K562 (cell line): ENCODE results near the gene ILF2. TPM values are rescaled to one million over a fixed set of nuclear protein-coding genes. Genes with fewer than 3 reads are reported as not detected.
A peak's percentile ranks its signal among the peaks of the same experiment; 100 is the strongest.

Source experiments
- ATAC-seq: fragments of 200-7000 bp; cut with Tn5 transposase; 3 replicates; pipeline ENCODE4 v1.9.1; 2020; ENCODE audit warnings: moderate library complexity
- BruUV-seq: library from RNA; stranded (reverse); fragments of 400-500 nt; replicated peaks from 2 replicates; lab custom pipeline; 2021; lab: Mats Ljungman, UMichigan
- CTCF ChIA-PET: fragments of 300-600 bp; formaldehyde crosslinking; extraction: SDS; loops from one replicate; lab custom pipeline; 2021; ENCODE audit warnings: low intra/inter-chr PET ratio; lab: Yijun Ruan, JAX
- POLR2A ChIA-PET: fragments of 300-600, 350-650 bp; sonication (Branson Sonifier 250); formaldehyde crosslinking; extraction: SDS; loops from one replicate; lab custom pipeline; 2021; ENCODE audit warnings: antibody characterized with exemption, inconsistent platforms; lab: Yijun Ruan, JAX
- DNase-seq, 4 experiments: peaks; one replicate each; pipeline versions ENCODE4 v3.0.0 to v3.0.0-alpha.2; 2011 to 2018; ENCODE audit warnings: low spot score in 3 of 4, mixed read lengths in 3 of 4; ENCODE audit errors: extremely low read depth in 1 of 4
- FAIRE-seq: peaks from 2 replicates; lab custom pipeline; 2011; peaks lifted over from hg19 to GRCh38; lab: Jason Lieb, UNC
- H2AFZ ChIP-seq: 2 replicates; pipeline ENCODE4 v1.6.0; 2011; ENCODE audit warnings: low read depth, low read length, control low read depth, inconsistent platforms
- H3K27ac ChIP-seq: fragments of 200-600 bp; 3 replicates; pipeline ENCODE4 v1.8.0; 2011; ENCODE audit warnings: low read depth, mild to moderate bottlenecking, control low read depth, inconsistent platforms, low read length, moderate library complexity, mixed read lengths; ENCODE audit errors: extremely low read depth
- H3K27me3 ChIP-seq, 2 experiments: fragments of 300-600 bp in 1 of 2; 2 replicates in 1 of 2; 3 replicates in 1 of 2; pipeline versions ENCODE4 v1.6.0 to v1.8.0; 2011; ENCODE audit warnings: inconsistent platforms in 2 of 2, low read length in 2 of 2, mild to moderate bottlenecking in 1 of 2, mixed read lengths in 1 of 2, moderate library complexity in 1 of 2; ENCODE audit not compliant: control insufficient read depth in 2 of 2, insufficient read depth in 2 of 2
- H3K36me3 ChIP-seq: fragments of 300-600 bp; 3 replicates; pipeline ENCODE4 v1.8.0; 2011; ENCODE audit warnings: mild to moderate bottlenecking, low read length, inconsistent platforms; ENCODE audit not compliant: control insufficient read depth, insufficient read depth
- H3K4me1 ChIP-seq, 2 experiments: fragments of 200-600 bp in 1 of 2; replicated peaks in 1 of 2; 2 replicates in 1 of 2; 3 replicates in 1 of 2; pipeline versions ENCODE4 v1.5.1 to v1.8.0; 2011; ENCODE audit warnings: inconsistent platforms in 2 of 2, low read length in 2 of 2, mild to moderate bottlenecking in 1 of 2, mixed read lengths in 1 of 2, moderate library complexity in 1 of 2; ENCODE audit not compliant: control insufficient read depth in 2 of 2, insufficient read depth in 2 of 2
- H3K4me2 ChIP-seq: 2 replicates; pipeline ENCODE4 v1.6.1; 2011; ENCODE audit warnings: low read length, control low read depth, inconsistent platforms, mixed read lengths; ENCODE audit not compliant: insufficient read depth
- H3K4me3 ChIP-seq: fragments of 200-600 bp; sonication (generic), shearing (Covaris generic); 2 replicates; pipeline ENCODE4 v1.5.1; 2016; ENCODE audit warnings: control low read depth, inconsistent platforms
- H3K79me2 ChIP-seq: fragments of 200-600 bp; 3 replicates; pipeline ENCODE4 v1.8.0; 2011; ENCODE audit warnings: low read length, inconsistent platforms; ENCODE audit not compliant: control insufficient read depth, insufficient read depth
- H3K9ac ChIP-seq, 2 experiments: 2 replicates each; pipeline versions ENCODE4 v1.6.0 to v1.6.1; 2011; ENCODE audit warnings: low read depth in 2 of 2, low read length in 2 of 2, control low read depth in 1 of 2, inconsistent platforms in 1 of 2, mild to moderate bottlenecking in 1 of 2, mixed read lengths in 1 of 2; ENCODE audit not compliant: insufficient read depth in 1 of 2
- H3K9me1 ChIP-seq: one replicate; pipeline ENCODE4 v1.6.0; 2011; ENCODE audit warnings: inconsistent platforms, mild to moderate bottlenecking, low read length, moderate library complexity; ENCODE audit not compliant: control insufficient read depth, insufficient read depth
- H3K9me3 ChIP-seq: replicated peaks from 2 replicates; pipeline ENCODE4 v1.5.1; 2011; ENCODE audit warnings: low read depth, low read length, inconsistent platforms; ENCODE audit not compliant: control insufficient read depth, insufficient read depth
- H4K20me1 ChIP-seq: replicated peaks from 2 replicates; pipeline ENCODE4 v1.6.1; 2011; ENCODE audit warnings: low read length, inconsistent platforms, mixed read lengths; ENCODE audit not compliant: control insufficient read depth, insufficient read depth
- KDM4B ChIP-seq, 2 experiments: fragments of 450-650 bp in 1 of 2; sonication (generic) in 1 of 2; IDR thresholded peaks; 2 replicates each; pipeline ENCODE4 v1.6.1; 2016 to 2017; ENCODE audit warnings: borderline replicate concordance in 2 of 2, antibody characterized with exemption in 1 of 2, low read depth in 1 of 2, mild to moderate bottlenecking in 1 of 2
- KLF13 ChIP-seq: fragments of 450-650 bp; IDR thresholded peaks from 2 replicates; pipeline ENCODE4 v1.6.1; 2016; ENCODE audit warnings: missing genetic modification characterization, low read depth, mild to moderate bottlenecking, missing compliant biosample characterization, moderate library complexity, borderline replicate concordance
- L3MBTL2 ChIP-seq: fragments of 450-650 bp; IDR thresholded peaks from 2 replicates; pipeline ENCODE4 v1.6.1; 2016; ENCODE audit warnings: mild to moderate bottlenecking, moderate library complexity
- NFE2L1 ChIP-seq: fragments of 450-650 bp; IDR thresholded peaks from 2 replicates; pipeline ENCODE4 v1.6.1; 2016; ENCODE audit warnings: missing genetic modification characterization, low read depth, mild to moderate bottlenecking, missing compliant biosample characterization, moderate library complexity, borderline replicate concordance
- PURB ChIP-seq: sonication (generic); formaldehyde crosslinking; IDR thresholded peaks from 2 replicates; pipeline ENCODE4 v1.9.0; 2021; ENCODE audit warnings: low read depth, mild to moderate bottlenecking, missing genetic modification reagents
- SFPQ ChIP-seq: fragments of 200-400 bp; formaldehyde crosslinking; IDR thresholded peaks from 2 replicates; pipeline ENCODE4 v1.6.1; 2017; ENCODE audit warnings: mild to moderate bottlenecking, low read depth, low read length, moderate library complexity
- SMAD2 ChIP-seq: fragments of 150-350 bp; IDR thresholded peaks from 2 replicates; pipeline ENCODE4 v1.6.1; 2014; ENCODE audit warnings: low read depth, mild to moderate bottlenecking, low read length
- ZNF511 ChIP-seq: sonication (generic); formaldehyde crosslinking; IDR thresholded peaks from 2 replicates; pipeline ENCODE4 v1.8.0; 2022; ENCODE audit warnings: mild to moderate bottlenecking, missing genetic modification reagents
- WGBS: fragments of 100-300 bp; shearing (Covaris generic); methylation state at CpG from one replicate; pipeline ENCODE4 v1.1.6; 2016; ENCODE audit warnings: low coverage, mixed read lengths; ENCODE audit not compliant: insufficient coverage; ENCODE audit errors: missing lambda C conversion rate; 5-methylcytosine and 5-hydroxymethylcytosine counted together
- in situ Hi-C: fragments of 300-500 bp; cut with MboI; formaldehyde crosslinking; loops from 4 replicates; pipeline ENCODE4 v1.15.0; 2018; ENCODE audit warnings: inconsistent platforms, mixed read lengths
- intact Hi-C: fragments of 100-400 bp; cut with micrococcal nuclease; formaldehyde crosslinking; loops from 2 replicates; pipeline ENCODE4 v1.14.2; 2022
- polyA plus RNA-seq, 8 experiments: library from polyadenylated mRNA; depleted of rRNA in 4 of 8; stranded (reverse) in 5 of 8; unstranded in 3 of 8; fragments of >200 nt; fragmentation: Nextera tagmentation in 2 of 8; fragmentation: Illumina TruSeq in 1 of 8; extraction: Ambion mirVana in 2 of 8; extraction: Trizol in 1 of 8; gene quantifications; 2 replicates each; pipeline versions ENCODE4 v1.2.1 to v1.2.3, GENCODE V29; 2011 to 2014; ENCODE audit warnings: inconsistent platforms in 1 of 8, missing spikeins in 1 of 8
- total RNA-seq, 7 experiments: library from RNA; depleted of rRNA in 6 of 7; stranded (reverse); fragments of >200 nt in 6 of 7; fragmentation: Illumina TruSeq in 2 of 7; extraction: Trizol in 2 of 7; gene quantifications; 2 replicates each; pipeline versions ENCODE4 v1.2.1 to v1.2.3, GENCODE V29; 2011 to 2021; ENCODE audit warnings: low replicate concordance in 1 of 7

ILF2 gene
- total and polyA plus RNA-seq, 9 of the 15 experiments (the other 6 are each of a cell fraction or from before 2014, with no cell fraction given): 282 to 726 (median 474) TPM

- no TSS peak for BruUV-seq
- H3K27ac ChIP-seq: no peak overlapping the region
- CTCF ChIA-PET: interaction anchor here (0.5 kb wide), 1 partner anchor 307 kb away, joined by 3 read pairs; the partner anchor contains the start of gene RAB13
- no peak overlapping the region; the same call in 1 of the 2 replicates for H3K4me2 ChIP-seq
- no peak for FAIRE-seq
- POLR2A ChIA-PET: interaction anchor here (1.6 kb wide), 1 partner anchor 12 kb away, joined by 4 read pairs; no protein-coding TSS in a partner anchor
- peak overlapping the region; percentile 16; the same call in 1 of the 2 replicates for H2AFZ ChIP-seq
- in situ Hi-C loops (loop anchor here (5.0 kb wide), 1 partner anchor 308 kb away; the partner anchor contains the start of gene RAB13), intact Hi-C loops (loop anchor here (5.0 kb wide), 1 partner anchor 93 kb away; no protein-coding TSS in a partner anchor)
- H3K4me1 ChIP-seq: peaks cover 0 to 19% of the 10 kb centered on the region in 2 experiments; a peak in 3 of 5 replicates
- H3K9ac ChIP-seq: peak overlapping the region in 1 of 2 experiments; percentile 60; a peak in 1 of 4 replicates
- WGBS: 44% methylated on average over 54 of the region's 73 CpGs
- H3K36me3 ChIP-seq: no peaks in the 10 kb centered on the region
- no peak for DNase-seq
- no peak overlapping the region for H3K4me3 ChIP-seq
- H4K20me1 ChIP-seq: no peaks in the 10 kb centered on the region; the same call in 1 of the 2 replicates
- H3K27me3 ChIP-seq: peaks cover 33 to 55% of the 10 kb centered on the region in 2 experiments; a peak in 4 of 5 replicates
- no peaks in the 10 kb centered on the region for H3K9me1 ChIP-seq
- no peaks in the 10 kb centered on the region for H3K79me2 ChIP-seq
- H3K9me3 ChIP-seq: no peaks in the 10 kb centered on the region
- ATAC-seq: peak; percentile 47
- TF ChIP-seq PURB: no peak
- TF ChIP-seq KDM4B (IDR thresholded peaks at IDR 0.05; ENCODE audit: borderline replicate concordance in 2 of 2, low read depth in 1 of 2): no peak
- TF ChIP-seq KLF13 (tag): no peak
- TF ChIP-seq ZNF511 (CRISPR knock-in tag): no peak
- no peak for TF ChIP-seq NFE2L1 (tag)
- TF ChIP-seq L3MBTL2: no peak
- TF ChIP-seq SMAD2: no peak
- no peak for TF ChIP-seq SFPQ
These were observed 8.7 kb upstream of the ILF2 start for GRCh38 chr1:153679337-153680119.
